ENCODE data around the gene PALLD.

The PALLD gene

DNA sequence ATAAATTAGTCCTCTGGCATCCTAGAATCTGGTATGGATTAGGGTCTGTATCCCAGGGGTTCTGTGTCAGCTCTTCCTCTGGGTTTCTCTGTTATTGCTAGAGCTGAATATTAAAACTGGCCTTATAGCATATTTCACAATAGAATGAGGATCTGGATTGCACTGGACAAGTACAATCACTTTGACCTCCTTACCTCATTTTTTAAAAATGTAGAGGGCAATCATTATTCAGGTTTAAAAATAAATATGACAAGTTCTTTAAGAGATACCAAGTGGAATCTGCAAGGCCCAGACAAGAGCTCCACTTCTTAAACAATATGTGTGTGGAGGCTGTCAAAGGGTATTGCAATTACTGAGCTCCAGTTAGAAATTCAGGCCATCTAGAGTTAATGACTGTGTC, 1.4 kb downstream of the PALLD start:
- no peak for TF ChIP-seq CTCF (IDR thresholded peaks at IDR 0.05; ENCODE audit: insufficient read depth, missing control alignments)
- FAIRE-seq (no peak), DNase-seq (ENCODE audit: insufficient read length, low spot score) (no peak)

GRCh38 chr4:168499241-168499640, 2.4 kb downstream of the PALLD start:
- TF ChIP-seq CTCF (IDR thresholded peaks at IDR 0.05; ENCODE audit: insufficient read depth, missing control alignments), result no peak
- no peak for FAIRE-seq
- DNase-seq (ENCODE audit: insufficient read length, low spot score), result no peak

DNA sequence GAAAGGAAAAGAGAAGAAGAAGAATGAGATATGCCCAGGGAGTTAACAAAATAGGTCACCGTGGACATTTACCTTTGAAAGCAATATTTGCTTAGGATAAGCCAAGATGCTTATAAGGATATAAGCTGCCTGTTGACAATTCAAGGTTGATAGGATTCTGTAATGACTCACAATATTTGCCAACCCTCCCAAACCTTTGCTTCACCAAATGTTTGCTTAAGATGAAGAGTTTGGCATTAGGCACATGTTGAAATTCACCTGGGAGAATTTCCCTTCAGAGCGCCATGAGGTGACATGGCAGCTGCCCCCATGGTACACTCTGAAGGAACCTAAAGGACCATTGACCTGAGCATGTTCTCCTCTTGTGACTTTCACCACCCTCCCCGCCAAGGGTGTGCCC, 4.6 kb downstream of the PALLD start:
- TF ChIP-seq CTCF (IDR thresholded peaks at IDR 0.05; ENCODE audit: insufficient read depth, missing control alignments), result no peak
- no peak for FAIRE-seq
- no peak for DNase-seq (ENCODE audit: insufficient read length, low spot score)

- DNase-seq (ENCODE audit: insufficient read length, low spot score) (no peak), FAIRE-seq (no peak)
- TF ChIP-seq CTCF (IDR thresholded peaks at IDR 0.05; ENCODE audit: insufficient read depth, missing control alignments), result no peak
These were observed 6.0 kb downstream of the PALLD start for GRCh38 chr4:168502861-168503260.

- FAIRE-seq, result no peak
- DNase-seq (ENCODE audit: insufficient read length, low spot score), result no peak
- TF ChIP-seq CTCF (IDR thresholded peaks at IDR 0.05; ENCODE audit: insufficient read depth, missing control alignments), result no peak
These were observed 7.0 kb downstream of the PALLD start for GRCh38 chr4:168503652-168504362.

- no peak for TF ChIP-seq CTCF (IDR thresholded peaks at IDR 0.05; ENCODE audit: insufficient read depth, missing control alignments)
- FAIRE-seq, result no peak
- DNase-seq (ENCODE audit: insufficient read length, low spot score), result no peak
These were observed 7.7 kb downstream of the PALLD start for GRCh38 chr4:168504526-168504925.

- TF ChIP-seq CTCF (IDR thresholded peaks at IDR 0.05; ENCODE audit: insufficient read depth, missing control alignments), result no peak
- no peak for DNase-seq (ENCODE audit: insufficient read length, low spot score)
- no peak for FAIRE-seq
These were observed 9.2 kb downstream of the PALLD start for GRCh38 chr4:168506014-168506413.

Data from D721Med (cell line).